Endodermal cell (in vitro differentiated cells): ENCODE data around the gene PRSS1. TPM values are rescaled to one million over a fixed set of nuclear protein-coding genes. Genes with fewer than 3 reads are reported as not detected.

Experiments
- DNase-seq: peaks from one replicate; pipeline ENCODE4 v3.0.0-alpha.2; 2017
- H3K27ac ChIP-seq: 2 replicates; pipeline ENCODE4 v1.5.1; 2013; ENCODE audit warnings: mild to moderate bottlenecking, low read depth, low read length, moderate library complexity
- H3K27me3 ChIP-seq: 2 replicates; pipeline ENCODE4 v1.6.1; 2013; ENCODE audit warnings: mild to moderate bottlenecking, low read length, moderate library complexity; ENCODE audit not compliant: insufficient read depth, control insufficient read depth, poor library complexity, severe bottlenecking
- H3K36me3 ChIP-seq: 2 replicates; pipeline ENCODE4 v1.7.0; 2013; ENCODE audit warnings: mild to moderate bottlenecking, low read length, moderate library complexity; ENCODE audit not compliant: control insufficient read depth, insufficient read depth
- H3K4me1 ChIP-seq: one replicate; pipeline ENCODE4 v1.7.0; 2013; ENCODE audit warnings: low read length; ENCODE audit not compliant: control insufficient read depth, insufficient read depth
- H3K4me3 ChIP-seq: 2 replicates; pipeline ENCODE4 v1.5.1; 2013; ENCODE audit warnings: mild to moderate bottlenecking, low read length, moderate library complexity
- H3K9ac ChIP-seq: 2 replicates; pipeline ENCODE4 v1.6.1; 2013; ENCODE audit warnings: mild to moderate bottlenecking, low read length, moderate library complexity; ENCODE audit not compliant: poor library complexity, severe bottlenecking; ENCODE audit errors: extremely low read depth
- H3K9me3 ChIP-seq: 2 replicates; pipeline ENCODE4 v1.6.1; 2013; ENCODE audit warnings: mild to moderate bottlenecking, low read length, moderate library complexity; ENCODE audit not compliant: control insufficient read depth
- H3K27ac Mint-ChIP-seq: 2 replicates; pipeline ENCODE4 v1.8.0; 2020; ENCODE audit warnings: mixed read lengths
- H3K27me3 Mint-ChIP-seq: 2 replicates; pipeline ENCODE4 v1.8.0; 2021; ENCODE audit warnings: mild to moderate bottlenecking, mixed read lengths; ENCODE audit not compliant: insufficient read depth
- H3K36me3 Mint-ChIP-seq: 2 replicates; pipeline ENCODE4 v1.8.0; 2020; ENCODE audit warnings: low read depth, mixed read lengths
- H3K4me1 Mint-ChIP-seq: 2 replicates; pipeline ENCODE4 v1.8.0; 2020; ENCODE audit warnings: mixed read lengths
- H3K4me3 Mint-ChIP-seq: 2 replicates; pipeline ENCODE4 v1.8.0; 2020; ENCODE audit warnings: mild to moderate bottlenecking, moderate library complexity, mixed read lengths
- H3K9me3 Mint-ChIP-seq: 2 replicates; pipeline ENCODE4 v1.8.0; 2020; ENCODE audit warnings: mild to moderate bottlenecking, mixed read lengths
- CTCF ChIP-seq: fragments of 200-600 bp; sonication (generic); conservative IDR thresholded peaks from 2 replicates; pipeline ENCODE4 v1.5.0; 2021; ENCODE audit warnings: antibody characterized with exemption, mild to moderate bottlenecking
- WGBS, 2 experiments: methylation state at CpG; one replicate each; pipeline versions ENCODE4 v1.1.5 to v1.1.7; 2013; ENCODE audit warnings: missing lambda C conversion rate in 2 of 2, mixed read lengths in 1 of 2; ENCODE audit not compliant: insufficient coverage in 1 of 2, insufficient read length in 1 of 2; 5-methylcytosine and 5-hydroxymethylcytosine counted together
- total RNA-seq, 2 donors: library from RNA; stranded (reverse); fragmentation: NEBNext Ultra II Directional in 1 of 2; extraction: Animal tissue kit (Norgen Biotek cat#: 25700) in 1 of 2; gene quantifications; 2 replicates in 1 of 2; 3 replicates in 1 of 2; pipeline ENCODE4 v1.2.1, GENCODE V29; 2021

The PRSS1 gene
- total RNA-seq, 2 donors from 2014 or later, result 4.4 to 8.8 TPM

DNA sequence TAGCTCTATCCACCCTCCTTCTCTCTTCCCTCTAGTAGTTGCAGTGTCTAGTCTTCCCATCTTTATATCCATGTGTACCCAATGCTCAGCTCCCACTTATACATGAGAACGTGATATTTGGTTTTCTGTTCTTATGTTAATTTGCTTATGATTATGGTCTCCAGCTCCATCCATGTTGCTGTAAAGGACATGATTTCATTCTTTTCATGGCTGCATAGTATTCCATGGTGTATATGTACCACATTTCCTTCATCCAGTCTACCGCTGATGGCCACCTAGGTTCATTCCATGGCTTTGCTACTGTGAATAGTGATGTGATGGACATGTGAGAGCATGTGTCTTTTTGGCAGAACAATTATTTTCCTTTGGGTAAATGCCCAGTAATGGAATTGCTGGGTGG lies 28.0 kb downstream of the PRSS1 start:
- no peak overlapping the region for H3K9ac ChIP-seq
- Mint-ChIP-seq H3K4me1 (no peaks in the 10 kb centered on the region), H3K27me3 (peaks cover 58% of the 10 kb centered on the region), H3K27ac (no peak overlapping the region), H3K36me3 (no peaks in the 10 kb centered on the region), H3K9me3 (no peaks in the 10 kb centered on the region), H3K4me3 (no peak overlapping the region)
- peaks cover 6% of the 10 kb centered on the region for H3K27me3 ChIP-seq
- no peak overlapping the region for H3K27ac ChIP-seq
- H3K4me1 ChIP-seq, result no peaks in the 10 kb centered on the region
- H3K4me3 ChIP-seq, result no peak overlapping the region
- WGBS, 2 experiments, result 88% methylated on average over 2 of the region's 2 CpGs; no CpG with 5 or more reads in 1 of the 2 experiments
- no peak for TF ChIP-seq CTCF
- H3K9me3 ChIP-seq, result no peaks in the 10 kb centered on the region
- no peak for DNase-seq
- no peaks in the 10 kb centered on the region for H3K36me3 ChIP-seq

DNA sequence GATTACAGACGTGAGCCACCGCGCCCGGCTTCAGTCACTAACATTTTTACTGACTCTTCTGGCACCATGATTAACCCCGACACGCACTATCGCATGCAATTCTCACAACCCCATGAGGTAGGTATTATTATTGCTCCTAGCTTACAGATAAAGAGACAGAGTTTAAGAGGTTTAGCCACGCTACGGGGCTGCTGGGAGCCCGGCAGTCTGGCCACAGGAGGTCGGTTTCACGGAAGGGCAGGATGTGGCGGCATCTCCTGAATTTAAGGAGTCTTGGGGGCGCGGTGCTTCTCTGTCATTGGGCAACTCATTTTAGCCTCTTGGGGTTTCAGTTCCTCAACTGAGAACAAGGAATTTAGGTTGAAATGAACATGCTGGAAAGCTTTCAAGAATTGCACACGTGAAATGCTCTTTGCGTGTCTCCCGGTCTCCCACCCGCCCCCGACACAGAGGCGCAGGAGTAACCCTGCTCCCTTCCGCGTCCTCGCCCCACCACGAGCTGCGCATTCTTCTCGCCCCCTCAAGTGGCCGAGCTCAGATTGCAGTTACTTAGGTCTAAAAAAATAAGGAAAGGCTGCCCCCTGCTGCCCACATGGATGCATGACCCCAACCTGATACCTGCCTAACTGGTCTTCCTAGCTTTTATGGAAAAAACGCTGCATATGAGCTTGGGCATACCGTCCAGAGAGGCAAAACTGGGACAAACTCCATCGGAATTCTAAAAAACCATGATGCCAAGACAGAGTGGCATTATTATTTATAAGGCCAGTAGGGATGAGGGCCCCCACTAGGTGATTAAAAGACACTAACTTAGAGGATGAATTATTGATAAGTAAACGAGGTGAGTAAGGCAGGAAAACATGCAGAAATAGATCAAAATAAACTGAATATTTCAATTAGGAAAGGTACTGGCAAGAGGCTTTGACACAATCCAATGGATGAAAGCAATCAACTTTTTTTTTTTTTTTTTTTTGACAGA lies 33.9 kb downstream of the PRSS1 start:
- Mint-ChIP-seq H3K4me3 (peak overlapping the region; percentile 48), H3K27me3 (peaks cover 34% of the 10 kb centered on the region), H3K9me3 (no peaks in the 10 kb centered on the region), H3K4me1 (peaks cover 2% of the 10 kb centered on the region), H3K36me3 (no peaks in the 10 kb centered on the region), H3K27ac (peak overlapping the region; percentile 45)
- Histone ChIP-seq H3K36me3 (no peaks in the 10 kb centered on the region), H3K9me3 (no peaks in the 10 kb centered on the region), H3K4me3 (no peak overlapping the region), H3K4me1 (no peaks in the 10 kb centered on the region), H3K9ac (no peak overlapping the region), H3K27ac (no peak overlapping the region), H3K27me3 (no peaks in the 10 kb centered on the region)
- TF ChIP-seq CTCF, result peak; percentile 96
- WGBS, 2 experiments, result 35 to 46% methylated on average over 16 to 32 of the region's 32 CpGs
- peak; percentile 97 for DNase-seq

GRCh38 chr7:142784096-142784495 lies 34.8 kb downstream of the PRSS1 start:
- Mint-ChIP-seq H3K27me3 (peaks cover 42% of the 10 kb centered on the region), H3K9me3 (no peaks in the 10 kb centered on the region)

More at GRCh38 chr7:142784096-142784495, 34.8 kb downstream of the PRSS1 start:
- Histone ChIP-seq H3K4me3 (no peak overlapping the region), H3K27me3 (no peaks in the 10 kb centered on the region), H3K36me3 (no peaks in the 10 kb centered on the region), H3K27ac (no peak overlapping the region), H3K4me1 (no peaks in the 10 kb centered on the region), H3K9me3 (no peaks in the 10 kb centered on the region), H3K9ac (no peak overlapping the region)
- no peak overlapping the region for H3K27ac Mint-ChIP-seq
- TF ChIP-seq CTCF, result peak; percentile 47
- H3K4me1 Mint-ChIP-seq, result peaks cover 2% of the 10 kb centered on the region
- WGBS, 2 experiments, result 90 to 96% methylated on average over 5 to 6 of the region's 7 CpGs
- DNase-seq, result no peak
- no peak overlapping the region for H3K4me3 Mint-ChIP-seq
- no peaks in the 10 kb centered on the region for H3K36me3 Mint-ChIP-seq
